ENCODE data around the gene TMEM134. TPM values are rescaled to one million over a fixed set of nuclear protein-coding genes. Genes with fewer than 3 reads are reported as not detected.
A peak's percentile ranks its signal among the peaks of the same experiment; 100 is the strongest.

Gene TMEM134
- polyA plus RNA-seq, 6 donors from 2014 or later = 183 to 250 (median 221) TPM

DNA sequence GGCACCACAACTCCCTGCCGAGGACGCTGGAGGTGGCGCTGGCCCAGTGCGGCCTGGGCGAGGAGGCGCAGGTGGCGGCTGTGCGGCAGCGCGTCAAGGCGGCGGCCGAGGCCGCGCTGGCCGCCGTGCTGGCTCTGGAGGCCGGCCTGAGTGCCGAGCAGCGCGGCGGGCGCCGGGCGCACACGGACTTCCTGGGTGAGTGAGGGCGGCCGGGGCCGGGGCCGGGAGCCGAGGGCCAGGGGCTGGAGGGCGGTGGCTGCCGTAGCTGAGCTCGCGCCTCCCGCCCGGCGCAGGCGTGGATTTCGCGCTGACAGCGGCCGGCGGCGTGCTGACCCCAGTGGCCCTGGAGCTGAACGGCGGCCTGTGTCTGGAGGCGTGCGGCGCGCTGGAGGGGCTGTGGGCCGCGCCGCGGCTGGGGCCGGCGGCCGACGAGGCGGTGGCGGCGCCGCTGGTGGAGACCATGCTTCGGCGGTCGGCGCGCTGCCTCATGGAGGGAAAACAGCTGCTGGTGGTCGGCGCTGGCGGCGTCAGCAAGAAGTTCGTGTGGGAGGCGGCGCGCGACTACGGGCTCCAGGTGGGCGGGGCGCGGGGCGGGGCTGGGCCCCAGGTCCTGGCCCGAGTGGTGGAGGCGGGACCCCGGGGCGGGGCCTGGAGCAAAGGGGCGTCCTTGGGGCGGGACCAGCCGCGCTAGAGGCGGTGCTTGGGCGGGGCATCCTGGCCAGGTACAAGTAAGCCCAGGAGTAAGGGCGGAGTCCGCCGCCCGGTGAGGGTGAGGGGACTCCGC, 48.2 kb downstream of the TMEM134 start:
- no peaks in the 10 kb centered on the region for H3K9me3 Mint-ChIP-seq
- H3K4me1 Mint-ChIP-seq = peaks cover 50 to 60% (median 60%) of the 10 kb centered on the region in 3 donors
- no peaks in the 10 kb centered on the region for H3K36me3 Mint-ChIP-seq
- no peaks in the 10 kb centered on the region for H3K27me3 Mint-ChIP-seq
- DNase-seq (peak; percentile 97), ATAC-seq (ENCODE audit: low read depth in 2 of 2) (peak; percentile 72 to 77)
- H3K4me3 Mint-ChIP-seq = peak overlapping the region; percentile 84 to 91 (median 86)
- H3K27ac Mint-ChIP-seq = peak overlapping the region in 5 of 6 donors; percentile 83 to 97 (median 95)

DNA sequence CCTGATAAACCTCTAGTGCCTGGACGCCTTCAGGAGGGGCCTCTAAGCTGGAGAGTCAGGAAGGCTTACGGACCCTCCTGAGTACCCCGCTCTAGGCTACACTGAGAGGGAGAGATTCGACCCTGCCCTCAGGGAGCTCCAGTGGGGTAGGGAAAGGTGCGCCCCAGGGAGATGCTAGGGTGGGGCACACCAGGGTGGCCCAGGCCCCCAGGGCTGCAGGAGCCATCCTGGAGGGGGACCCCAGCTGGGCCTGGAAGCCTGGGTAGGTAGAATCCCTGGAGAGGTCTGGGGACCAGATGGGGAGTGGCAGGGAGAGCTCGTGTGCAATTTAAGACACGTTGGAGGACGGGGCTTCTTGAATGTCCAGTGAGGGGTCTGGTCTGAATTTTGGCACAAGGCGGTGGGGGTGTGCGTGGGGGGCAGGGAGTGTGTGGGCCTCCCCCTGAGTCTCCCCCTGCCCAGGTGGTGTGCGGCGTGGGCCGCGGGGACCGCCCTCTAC, 48.9 kb downstream of the TMEM134 start:
- H3K27ac Mint-ChIP-seq = peak overlapping the region; percentile 24 to 97 (median 87)
- H3K4me3 Mint-ChIP-seq = peak overlapping the region; percentile 84 to 91 (median 86)
- ATAC-seq (ENCODE audit: low read depth in 2 of 2) (no peak), DNase-seq (no peak)
- H3K27me3 Mint-ChIP-seq = no peaks in the 10 kb centered on the region
- H3K4me1 Mint-ChIP-seq = peaks cover 50 to 62% (median 61%) of the 10 kb centered on the region in 3 donors
- no peaks in the 10 kb centered on the region for H3K36me3 Mint-ChIP-seq
- no peaks in the 10 kb centered on the region for H3K9me3 Mint-ChIP-seq

DNA sequence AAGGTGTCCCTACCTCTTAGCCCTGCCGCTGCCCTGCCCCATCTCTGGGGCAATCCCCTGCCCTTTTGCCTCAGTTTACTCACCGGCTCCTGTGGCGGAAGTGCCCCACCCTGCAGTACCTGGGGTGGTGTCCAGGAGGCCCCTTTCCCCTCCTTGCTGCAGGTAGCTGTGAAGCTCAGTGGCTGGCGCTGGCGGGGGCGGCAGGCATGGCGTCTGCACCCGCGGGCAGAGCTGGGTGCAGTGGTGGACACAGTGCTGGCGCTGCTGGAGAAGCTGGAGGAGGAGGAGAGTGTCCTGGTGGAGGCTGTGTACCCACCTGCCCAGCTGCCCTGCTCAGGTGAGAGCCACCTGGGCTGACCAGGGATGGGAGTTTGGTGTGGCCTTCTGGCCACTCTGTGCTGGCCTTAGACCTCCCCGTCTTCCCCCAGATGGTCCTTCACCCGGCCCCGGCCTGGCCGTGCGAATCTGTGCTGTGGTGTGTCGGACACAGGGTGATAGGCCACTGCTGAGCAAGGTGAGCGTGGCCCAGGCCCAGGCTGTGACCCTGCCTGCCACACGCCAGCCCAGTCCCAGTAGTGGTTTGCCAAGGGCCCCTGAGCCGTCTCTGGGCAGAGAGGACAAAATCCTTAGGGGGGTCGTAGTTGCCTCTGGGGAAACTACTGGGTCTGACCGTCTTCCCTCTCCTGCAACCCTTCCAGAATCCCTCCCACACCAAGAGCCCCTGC, 49.6 kb downstream of the TMEM134 start:
- H3K4me1 Mint-ChIP-seq = peaks cover 57 to 67% (median 60%) of the 10 kb centered on the region in 3 donors
- H3K27me3 Mint-ChIP-seq = no peaks in the 10 kb centered on the region
- H3K4me3 Mint-ChIP-seq = peak overlapping the region; percentile 84 to 91 (median 86)
- no peaks in the 10 kb centered on the region for H3K9me3 Mint-ChIP-seq
- no peak for DNase-seq
- ATAC-seq (ENCODE audit: low read depth in 2 of 2) = no peak
- no peaks in the 10 kb centered on the region for H3K36me3 Mint-ChIP-seq
- peak overlapping the region in 5 of 6 donors; percentile 83 to 97 (median 89) for H3K27ac Mint-ChIP-seq

DNA sequence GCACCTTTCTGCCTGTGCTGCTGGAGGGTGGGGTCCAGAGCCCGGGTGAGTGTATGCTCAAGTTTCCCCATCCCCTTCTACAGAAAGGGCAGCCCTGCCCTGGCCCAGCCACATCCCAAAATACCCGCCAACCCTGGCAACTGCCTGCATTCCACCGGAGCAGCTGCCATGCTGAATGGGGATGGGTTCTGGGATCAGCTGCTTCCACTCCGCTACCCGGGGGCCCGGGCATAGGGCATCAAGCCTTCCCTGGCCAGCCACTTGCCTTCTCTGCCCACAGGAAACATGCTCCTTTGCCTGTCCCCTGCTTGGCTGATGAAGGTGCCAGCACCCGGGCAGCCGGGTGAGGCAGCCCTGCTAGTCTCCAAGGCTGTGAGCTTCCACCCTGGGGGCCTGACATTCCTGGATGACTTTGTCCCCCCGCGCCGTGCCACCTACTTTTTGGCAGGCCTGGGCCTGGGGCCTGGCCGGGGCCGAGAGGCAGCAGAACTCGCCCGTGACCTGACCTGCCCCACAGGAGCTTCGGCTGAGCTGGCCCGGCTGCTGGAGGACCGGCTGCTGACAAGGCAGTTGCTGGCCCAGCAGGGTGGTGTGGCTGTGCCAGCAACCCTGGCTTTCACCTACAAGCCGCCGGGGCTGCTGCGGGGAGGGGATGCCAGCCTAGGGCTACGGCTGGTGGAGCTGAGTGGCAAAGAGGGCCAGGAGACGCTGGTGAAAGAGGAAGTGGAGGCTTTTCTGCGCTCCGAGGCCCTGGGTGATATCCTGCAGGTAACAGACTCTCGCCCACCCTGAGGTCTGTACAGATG, 50.4 kb downstream of the TMEM134 start:
- Mint-ChIP-seq H3K4me1 (peaks cover 59 to 74% (median 65%) of the 10 kb centered on the region in 3 donors), H3K9me3 (no peaks in the 10 kb centered on the region), H3K27ac (peak overlapping the region in 5 of 6 donors; percentile 83 to 97 (median 89)), H3K4me3 (peak overlapping the region; percentile 84 to 88 (median 85)), H3K27me3 (no peaks in the 10 kb centered on the region), H3K36me3 (no peaks in the 10 kb centered on the region)
- peak; percentile 63 to 65 for ATAC-seq (ENCODE audit: low read depth in 2 of 2)
- peak; percentile 85 for DNase-seq

DNA sequence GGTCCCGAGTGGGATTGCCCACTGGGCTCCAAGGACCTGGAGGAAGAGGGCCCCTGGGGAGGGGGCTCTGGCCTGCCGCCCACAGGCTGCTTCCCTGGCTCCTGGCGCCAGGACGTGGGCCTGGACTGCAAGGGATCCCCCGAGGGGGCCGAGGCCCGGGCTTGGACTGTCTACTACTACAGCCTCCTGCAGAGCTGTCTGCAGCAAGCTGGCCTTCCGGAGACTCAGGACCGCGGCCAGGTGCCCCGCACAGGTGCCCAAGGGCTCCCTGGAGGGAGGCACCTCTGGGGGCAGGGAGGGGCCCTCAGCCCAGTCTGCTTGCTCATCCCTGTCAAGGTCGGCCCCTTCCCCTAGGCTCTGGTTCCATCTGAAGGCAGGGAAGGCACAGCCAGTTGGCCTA, 51.6 kb downstream of the TMEM134 start:
- H3K4me1 Mint-ChIP-seq = peaks cover 63 to 78% (median 71%) of the 10 kb centered on the region in 3 donors
- DNase-seq = no peak

DNA sequence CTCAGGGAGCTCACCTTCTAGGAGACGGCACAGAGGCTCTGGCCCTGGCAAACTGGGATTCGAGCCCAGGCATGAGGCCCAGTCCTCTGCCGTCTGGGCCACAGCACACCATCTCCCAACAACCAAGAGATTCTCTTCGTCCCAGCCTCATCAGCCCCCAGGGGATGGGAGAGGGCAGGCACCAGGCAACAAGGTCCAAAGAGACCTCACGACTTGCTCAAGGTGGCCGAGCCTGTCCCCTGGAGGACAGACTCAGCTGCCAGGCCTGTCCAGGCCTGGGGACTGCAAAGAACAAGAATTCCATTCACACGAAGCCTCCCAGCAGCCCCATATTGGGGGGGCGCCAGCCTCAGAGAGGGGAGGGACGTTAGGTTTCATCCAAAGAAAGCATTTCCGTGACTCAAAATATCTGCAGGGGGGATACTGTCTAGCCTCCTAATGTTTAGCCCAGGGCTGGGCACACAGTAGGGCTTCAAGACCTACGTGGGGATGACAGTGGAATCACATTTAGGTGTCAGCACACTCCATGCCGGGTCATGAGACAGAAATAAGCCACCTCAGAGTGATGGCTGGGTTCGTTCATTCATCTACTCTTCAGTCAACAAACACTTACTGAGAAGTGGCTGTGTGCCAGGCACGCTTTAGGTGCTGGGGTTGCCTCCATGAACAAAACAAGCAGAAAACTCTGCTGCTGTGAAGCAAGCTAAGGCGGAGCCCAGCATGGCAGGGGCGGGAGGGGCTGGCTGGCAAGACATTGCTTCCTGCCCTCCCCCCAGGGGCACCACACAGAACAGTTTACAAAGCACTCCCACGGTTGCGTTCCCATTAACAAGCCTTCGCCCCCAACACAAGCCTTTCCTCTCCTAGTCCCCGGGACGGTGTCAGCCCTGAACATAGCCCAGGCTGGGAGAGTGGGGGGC, 52.4 kb downstream of the TMEM134 start:
- Mint-ChIP-seq H3K4me1 (peaks cover 70 to 85% (median 79%) of the 10 kb centered on the region in 3 donors), H3K27me3 (no peaks in the 10 kb centered on the region), H3K27ac (peak overlapping the region; percentile 83 to 95 (median 90)), H3K9me3 (no peaks in the 10 kb centered on the region), H3K4me3 (peak overlapping the region; percentile 84 to 91 (median 86)), H3K36me3 (no peaks in the 10 kb centered on the region)
- peak; percentile 67 for DNase-seq
- ATAC-seq (ENCODE audit: low read depth in 2 of 2) = peak; percentile 22 to 29

More for the DNA sequence above, 51.6 kb downstream of the TMEM134 start:
- Mint-ChIP-seq H3K9me3 (no peaks in the 10 kb centered on the region), H3K36me3 (no peaks in the 10 kb centered on the region), H3K27me3 (no peaks in the 10 kb centered on the region), H3K27ac (peak overlapping the region in 3 of 6 donors; percentile 41 to 87 (median 83)), H3K4me3 (peak overlapping the region in 7 of 8 donors; percentile 35 to 90 (median 86))
- no peak for ATAC-seq (ENCODE audit: low read depth in 2 of 2)

DNA sequence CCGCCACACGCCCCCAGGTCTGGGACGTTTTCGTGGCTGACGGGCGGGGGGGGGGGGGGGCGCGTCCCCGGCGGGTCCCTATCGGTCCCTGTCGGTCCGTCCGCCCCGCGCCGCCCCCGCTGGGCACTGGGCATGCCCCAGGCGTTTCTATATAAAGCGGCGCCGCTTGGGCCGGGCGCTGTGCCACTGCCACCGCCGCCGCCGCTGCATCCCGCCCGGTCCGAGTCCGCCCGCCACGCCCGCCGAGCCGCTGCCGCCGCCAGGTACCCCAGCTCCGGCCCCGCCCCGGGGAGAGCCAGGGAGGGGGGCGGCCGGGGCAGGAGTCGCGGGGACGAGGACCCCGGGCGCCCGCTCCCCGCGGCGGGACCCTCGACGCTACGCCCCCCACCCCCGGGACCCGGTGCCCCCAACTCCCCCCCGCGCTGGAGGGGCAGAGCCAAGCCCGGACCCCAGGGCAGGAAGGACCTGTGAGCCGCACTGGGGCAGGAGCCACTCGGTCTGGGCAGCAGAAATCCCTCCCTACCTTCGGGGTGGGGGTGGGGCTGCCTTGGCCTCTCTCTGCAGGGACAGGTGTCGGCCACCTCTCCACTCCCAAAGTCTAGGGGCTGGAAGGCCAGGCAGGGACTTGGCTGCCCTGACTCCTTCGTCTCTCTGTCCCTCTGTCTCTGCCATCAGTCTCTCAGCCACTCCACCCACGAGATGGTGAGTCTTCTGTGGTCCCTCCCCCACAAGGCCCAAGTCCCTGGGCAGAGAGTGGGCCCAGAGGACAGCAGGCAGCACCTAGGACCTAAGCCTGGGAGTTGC, 53.3 kb downstream of the TMEM134 start, which contains the start of gene CARNS1:
Gene CARNS1 (plus strand): TSS at position 178 of the 804 bp plus-strand sequence. CDS start 522 bp downstream, at position 700.
- no peak for DNase-seq
- Mint-ChIP-seq H3K4me1 (peaks cover 74 to 89% (median 85%) of the 10 kb centered on the region in 3 donors), H3K4me3 (peak within 1 kb of the TSS; percentile 86 to 98 (median 90)), H3K36me3 (no peaks in the 10 kb centered on the region), H3K9me3 (no peaks in the 10 kb centered on the region), H3K27me3 (no peaks in the 10 kb centered on the region), H3K27ac (peak within 1 kb of the TSS; percentile 83 to 95 (median 90))
- ATAC-seq (ENCODE audit: low read depth in 2 of 2) = no peak

DNA sequence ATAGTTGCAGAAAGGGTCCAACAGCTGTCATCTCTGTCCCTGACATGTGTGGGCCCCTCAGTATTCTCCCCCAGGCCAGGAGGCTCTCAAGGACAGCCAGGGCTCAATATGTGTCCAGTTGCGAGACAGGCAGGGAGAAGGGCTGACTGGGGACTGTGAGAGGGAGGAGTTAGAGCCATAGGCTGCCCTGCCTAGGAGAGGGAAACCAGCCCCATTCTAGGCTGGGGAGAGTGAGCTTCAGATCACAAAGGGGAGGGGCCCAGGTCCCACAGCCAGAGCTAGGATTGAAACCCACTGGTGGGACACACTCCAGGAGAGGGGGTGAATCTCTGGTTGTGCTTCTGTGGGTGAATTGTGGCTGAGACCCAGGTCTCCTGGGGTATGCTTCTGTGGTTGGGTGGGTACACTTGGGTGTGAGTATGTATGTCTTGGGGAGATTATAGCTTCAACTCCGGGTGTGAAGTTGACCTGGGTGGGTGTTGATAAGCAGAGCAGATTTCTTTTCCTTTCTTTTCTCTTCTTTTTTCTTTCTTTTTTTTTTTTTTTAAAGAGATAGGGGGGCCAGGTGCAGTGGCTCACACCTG, 55.7 kb downstream of the TMEM134 start:
- Mint-ChIP-seq H3K4me3 (peak overlapping the region; percentile 68 to 98 (median 78)), H3K27ac (peak overlapping the region in 4 of 6 donors; percentile 9 to 73 (median 20)), H3K9me3 (no peaks in the 10 kb centered on the region), H3K36me3 (no peaks in the 10 kb centered on the region), H3K4me1 (peaks cover 72 to 92% (median 84%) of the 10 kb centered on the region in 3 donors), H3K27me3 (no peaks in the 10 kb centered on the region)
- no peak for DNase-seq
- no peak for ATAC-seq (ENCODE audit: low read depth in 2 of 2)

DNA sequence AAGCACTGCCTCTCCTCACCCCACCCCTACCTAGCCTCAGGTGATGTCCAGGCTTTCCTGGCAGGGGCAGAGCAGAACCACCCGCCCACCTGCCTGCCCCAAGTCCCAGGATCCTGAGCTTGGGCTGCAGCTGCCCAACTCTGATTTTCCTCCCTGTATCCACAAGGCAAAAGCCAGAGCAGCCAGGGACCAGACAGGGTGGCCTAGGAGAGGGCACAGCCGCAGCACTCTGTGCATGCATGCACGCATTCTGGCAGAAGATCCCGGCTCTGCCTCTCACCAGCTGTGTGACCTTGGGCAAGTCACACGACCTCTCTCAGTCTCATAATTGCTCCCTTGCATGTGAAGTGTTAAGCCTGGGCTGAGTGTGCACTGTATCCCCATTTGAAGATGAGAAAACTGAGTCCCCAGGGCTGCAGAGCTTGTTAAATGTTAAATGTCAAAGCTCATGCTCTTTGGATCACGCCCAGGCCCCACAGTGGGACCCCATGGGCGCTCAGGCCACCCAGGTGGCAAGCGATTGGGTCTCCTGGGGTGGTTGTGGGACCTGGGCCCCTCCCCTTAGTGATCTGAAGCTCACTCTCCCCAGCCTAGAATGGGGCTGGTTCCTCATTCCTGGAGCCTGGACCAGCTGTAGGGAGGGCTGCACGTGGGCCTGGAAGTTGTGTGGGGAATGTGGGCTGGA, 56.4 kb downstream of the TMEM134 start:
- H3K27ac Mint-ChIP-seq = peak overlapping the region in 3 of 6 donors; percentile 22 to 57 (median 41)
- no peaks in the 10 kb centered on the region for H3K36me3 Mint-ChIP-seq
- no peaks in the 10 kb centered on the region for H3K9me3 Mint-ChIP-seq
- peaks cover 72 to 92% (median 84%) of the 10 kb centered on the region in 3 donors for H3K4me1 Mint-ChIP-seq
- DNase-seq (no peak), ATAC-seq (ENCODE audit: low read depth in 2 of 2) (no peak)
- peak overlapping the region; percentile 68 to 98 (median 82) for H3K4me3 Mint-ChIP-seq
- no peaks in the 10 kb centered on the region for H3K27me3 Mint-ChIP-seq

DNA sequence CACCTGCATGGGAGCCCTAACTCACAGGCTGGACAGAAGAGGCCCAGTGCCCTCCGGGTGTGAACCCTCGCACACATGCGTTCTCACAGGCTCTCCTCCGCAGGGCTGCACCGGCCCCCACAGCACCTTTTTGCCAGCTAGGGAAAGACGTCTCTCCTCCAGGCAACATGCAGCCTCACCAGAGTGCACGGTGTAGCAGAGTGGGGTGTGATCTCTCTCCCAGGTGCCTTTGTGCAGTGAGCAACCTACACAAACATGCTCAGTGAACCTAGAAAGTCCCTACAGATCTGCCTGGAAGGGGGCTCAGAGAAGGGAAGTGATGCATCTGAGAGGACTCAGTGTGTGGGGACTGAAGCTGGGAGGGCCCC, 57.3 kb downstream of the TMEM134 start:
- Mint-ChIP-seq H3K27me3 (no peaks in the 10 kb centered on the region), H3K36me3 (peaks cover 0 to under 1% of the 10 kb centered on the region in 2 donors), H3K9me3 (no peaks in the 10 kb centered on the region), H3K4me1 (peaks cover 71 to 92% (median 87%) of the 10 kb centered on the region in 3 donors), H3K27ac (no peak overlapping the region), H3K4me3 (peak overlapping the region; percentile 68 to 98 (median 81))
- peak; percentile 10 to 16 for ATAC-seq (ENCODE audit: low read depth in 2 of 2)
- no peak for DNase-seq
